MM.1S (cell line): Measurements from ENCODE around the gene FAM50A.

Experiments
- CTCF ChIP-seq: fragments of 300-600 bp; sonication (generic); IDR thresholded peaks from 2 replicates; pipeline ENCODE4 v1.5.1; 2016; ENCODE audit warnings: antibody characterized with exemption, low read length, mixed read lengths
- EZH2 ChIP-seq: fragments of 300-600 bp; sonication (generic); optimal IDR thresholded peaks from 2 replicates; pipeline ENCODE3; 2017; ENCODE audit warnings: low read depth, mild to moderate bottlenecking, antibody characterized with exemption, low read length, mixed read lengths
- EZH2phosphoT487 ChIP-seq: fragments of 300-600 bp; sonication (generic); IDR thresholded peaks from 2 replicates; pipeline ENCODE4 v1.6.1; 2018; ENCODE audit warnings: antibody characterized with exemption, low read length

- TF ChIP-seq CTCF (no peak), EZH2 (no peak), EZH2phosphoT487 (no peak)
These were observed 41.3 kb upstream of the FAM50A start for GRCh38 chrX:154402622-154403127.
